Lung (tissue), 12 donors: ENCODE results near the gene NUP42. TPM values are rescaled to one million over a fixed set of nuclear protein-coding genes. Genes with fewer than 3 reads are reported as not detected.

Experiments
- ATAC-seq: fragments of 200-7000 bp; cut with Tn5 transposase; one replicate; pipeline ENCODE4 v1.9.1; 2020; ENCODE audit warnings: moderate number of reproducible peaks; ENCODE audit not compliant: insufficient read depth, low FRiP score
- DNase-seq, 3 donors: peaks; one replicate each; pipeline ENCODE4 v3.0.0-alpha.2; 2013 to 2017
- H3K27ac ChIP-seq, 2 donors: one replicate each; pipeline ENCODE4 v1.5.1; 2013; ENCODE audit warnings: mild to moderate bottlenecking in 2 of 2, moderate library complexity in 2 of 2, control low read depth in 1 of 2, inconsistent platforms in 1 of 2, low read depth in 1 of 2, low read length in 1 of 2
- H3K27me3 ChIP-seq, 3 donors: one replicate each; pipeline ENCODE4 v1.5.1; 2013; ENCODE audit warnings: low read length in 2 of 3; ENCODE audit not compliant: control insufficient read depth in 3 of 3, insufficient read depth in 3 of 3
- H3K36me3 ChIP-seq, 4 donors: one replicate each; pipeline ENCODE4 v1.5.1; 2013; ENCODE audit warnings: low read length in 4 of 4, mild to moderate bottlenecking in 1 of 4, moderate library complexity in 1 of 4; ENCODE audit not compliant: control insufficient read depth in 4 of 4, insufficient read depth in 4 of 4
- H3K4me1 ChIP-seq, 5 donors: one replicate each; pipeline ENCODE4 v1.5.1; 2013; ENCODE audit warnings: low read length in 5 of 5, mild to moderate bottlenecking in 2 of 5, moderate library complexity in 1 of 5; ENCODE audit not compliant: control insufficient read depth in 5 of 5, insufficient read depth in 5 of 5
- H3K4me3 ChIP-seq: one replicate; pipeline ENCODE4 v1.5.1; 2013; ENCODE audit warnings: mild to moderate bottlenecking, control low read depth, moderate library complexity
- H3K9ac ChIP-seq, 2 donors: one replicate each; pipeline ENCODE4 v1.5.1; 2013; ENCODE audit warnings: low read length in 2 of 2, control low read depth in 1 of 2; ENCODE audit not compliant: insufficient read depth in 1 of 2
- H3K9me3 ChIP-seq, 4 donors: one replicate each; pipeline ENCODE4 v1.5.1; 2013; ENCODE audit warnings: low read length in 3 of 4, mild to moderate bottlenecking in 1 of 4, moderate library complexity in 1 of 4; ENCODE audit not compliant: control insufficient read depth in 4 of 4, insufficient read depth in 3 of 4
- WGBS, 2 donors: extraction: QIAGEN DNeasy Blood & Tissue Kit; methylation state at CpG; one replicate each; pipeline ENCODE4 v1.1.7; 2013; 5-methylcytosine and 5-hydroxymethylcytosine counted together
- polyA plus RNA-seq, 2 donors: library from polyadenylated mRNA; stranded (reverse); fragments of 200-250 nt; gene quantifications; one replicate each; pipeline ENCODE4 v1.2.1, GENCODE V29; 2013
- total RNA-seq, 2 donors: library from RNA; depleted of rRNA in 1 of 2; stranded (reverse); fragments of >200 nt in 1 of 2; gene quantifications; one replicate each; pipeline ENCODE4 v1.2.1, GENCODE V29; 2014 to 2021
- TF ChIP-seq, protein P1 (sequence below): IDR thresholded peaks from 2 replicates; pipeline ENCODE4 v1.5.1; 2012; ENCODE audit warnings: mild to moderate bottlenecking; ENCODE audit errors: control extremely low read depth, extremely low read depth
- donor health status: control.
- donor health status: control.
- donor health status: Bipolar disorder and iron deficiency.
- donor health status: healthy.
- donor health status: DM: yes; HTN: yes; CAD: no.

Gene NUP42
- total and polyA plus RNA-seq, 4 donors, result 20.2 to 45.3 (median 23.0) TPM

DNA sequence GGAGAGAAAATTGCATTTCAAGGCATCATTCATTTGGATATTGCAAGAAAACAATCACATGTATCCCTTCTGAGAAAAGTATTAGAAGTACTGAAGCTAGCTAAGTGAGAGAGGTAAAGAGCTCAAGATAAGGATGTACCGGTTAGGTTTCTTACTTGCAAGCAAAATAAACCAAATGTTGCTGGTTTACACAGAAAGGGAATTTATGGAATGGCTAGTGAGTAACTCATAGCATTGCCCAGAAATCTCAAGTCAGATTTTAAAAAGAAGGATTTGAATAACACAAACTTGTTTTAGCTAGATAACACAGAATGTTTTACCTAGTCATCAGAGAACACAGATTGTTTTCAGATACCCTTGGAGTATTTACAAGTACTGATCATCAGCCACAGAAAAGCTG lies 45.6 kb upstream of the NUP42 start:
- 63 to 74% methylated on average over 1 of the region's 1 CpG for WGBS, 2 donors
- Histone ChIP-seq H3K27me3 (no peaks in the 10 kb centered on the region), H3K4me3 (no peak overlapping the region), H3K9ac (no peak overlapping the region), H3K27ac (no peak overlapping the region), H3K9me3 (no peaks in the 10 kb centered on the region), H3K36me3 (peaks cover 3 to 6% (median 3%) of the 10 kb centered on the region in 4 donors), H3K4me1 (peaks cover 0 to 6% (median 0%) of the 10 kb centered on the region in 5 donors)
- ATAC-seq, result no peak
- TF ChIP-seq, protein P1, sequence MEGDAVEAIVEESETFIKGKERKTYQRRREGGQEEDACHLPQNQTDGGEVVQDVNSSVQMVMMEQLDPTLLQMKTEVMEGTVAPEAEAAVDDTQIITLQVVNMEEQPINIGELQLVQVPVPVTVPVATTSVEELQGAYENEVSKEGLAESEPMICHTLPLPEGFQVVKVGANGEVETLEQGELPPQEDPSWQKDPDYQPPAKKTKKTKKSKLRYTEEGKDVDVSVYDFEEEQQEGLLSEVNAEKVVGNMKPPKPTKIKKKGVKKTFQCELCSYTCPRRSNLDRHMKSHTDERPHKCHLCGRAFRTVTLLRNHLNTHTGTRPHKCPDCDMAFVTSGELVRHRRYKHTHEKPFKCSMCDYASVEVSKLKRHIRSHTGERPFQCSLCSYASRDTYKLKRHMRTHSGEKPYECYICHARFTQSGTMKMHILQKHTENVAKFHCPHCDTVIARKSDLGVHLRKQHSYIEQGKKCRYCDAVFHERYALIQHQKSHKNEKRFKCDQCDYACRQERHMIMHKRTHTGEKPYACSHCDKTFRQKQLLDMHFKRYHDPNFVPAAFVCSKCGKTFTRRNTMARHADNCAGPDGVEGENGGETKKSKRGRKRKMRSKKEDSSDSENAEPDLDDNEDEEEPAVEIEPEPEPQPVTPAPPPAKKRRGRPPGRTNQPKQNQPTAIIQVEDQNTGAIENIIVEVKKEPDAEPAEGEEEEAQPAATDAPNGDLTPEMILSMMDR, result no peak
- DNase-seq, result no peak

GRCh38 chr7:23157679-23158078 lies 24.2 kb upstream of the NUP42 start:
- H3K27ac ChIP-seq, result no peak overlapping the region
- ATAC-seq, result no peak
- H3K27me3 ChIP-seq, result no peaks in the 10 kb centered on the region
- peaks cover 14 to 22% (median 15%) of the 10 kb centered on the region in 4 donors for H3K36me3 ChIP-seq
- TF ChIP-seq, protein P1, result no peak
- no peak overlapping the region for H3K9ac ChIP-seq
- H3K4me1 ChIP-seq, result peaks cover 0 to 2% (median 0%) of the 10 kb centered on the region in 5 donors
- no peak overlapping the region for H3K4me3 ChIP-seq
- DNase-seq, result no peak
- 80 to 86% methylated on average over 6 of the region's 6 CpGs for WGBS, 2 donors
- no peaks in the 10 kb centered on the region for H3K9me3 ChIP-seq

DNA sequence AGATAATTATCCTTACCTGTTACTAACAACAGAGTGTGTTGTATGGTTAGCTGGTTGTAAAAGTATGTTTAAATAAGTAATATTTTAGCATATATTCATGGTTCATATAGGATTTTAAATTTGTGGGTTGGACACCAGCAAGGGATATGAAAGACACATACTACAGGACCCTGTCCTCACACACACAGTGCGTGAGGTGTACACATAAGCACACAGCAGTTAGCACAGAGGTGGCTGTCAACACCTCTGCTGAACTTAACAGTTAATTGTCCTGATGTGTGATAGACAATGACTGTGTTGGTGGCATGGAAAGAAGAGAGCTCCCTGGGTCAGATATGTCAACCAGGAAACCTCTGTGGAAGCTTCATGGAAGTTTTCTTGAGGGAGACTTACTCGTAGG lies 23.3 kb upstream of the NUP42 start:
- no peak overlapping the region for H3K4me3 ChIP-seq

More for the DNA sequence above, 23.3 kb upstream of the NUP42 start:
- Histone ChIP-seq H3K27me3 (no peaks in the 10 kb centered on the region), H3K4me1 (peaks cover 0 to 2% (median 0%) of the 10 kb centered on the region in 5 donors), H3K36me3 (peaks cover 9 to 16% (median 11%) of the 10 kb centered on the region in 4 donors), H3K9ac (no peak overlapping the region), H3K27ac (no peak overlapping the region), H3K9me3 (no peaks in the 10 kb centered on the region)
- DNase-seq (no peak), ATAC-seq (no peak)
- TF ChIP-seq, protein P1, result no peak
- 96 to 97% methylated on average over 2 of the region's 2 CpGs for WGBS, 2 donors
